Endothelial cell of umbilical vein (primary cell): ENCODE results near the gene PIK3CB. TPM values are rescaled to one million over a fixed set of nuclear protein-coding genes. Genes with fewer than 3 reads are reported as not detected.
"Not testable (repeated sequence)": the region's sequence is repeated elsewhere in the genome, so short reads cannot be mapped to it uniquely, and the experiment has no call there.

ENCODE experiments used
- BruUV-seq: library from RNA; stranded (reverse); fragments of 400-500 nt; replicated peaks from 2 replicates; lab custom pipeline; 2021; lab: Mats Ljungman, UMichigan
- CTCF ChIA-PET: fragments of 300-600, 350-600 bp; sonication (Branson Sonifier 250); formaldehyde crosslinking; loops from one replicate; lab custom pipeline; 2021; ENCODE audit warnings: antibody characterized with exemption, inconsistent platforms; lab: Charles Lee
- POLR2A ChIA-PET: fragments of 300-600, 350-600 bp; sonication (Branson Sonifier 250); formaldehyde crosslinking; loops from one replicate; lab custom pipeline; 2021; ENCODE audit warnings: antibody characterized with exemption, inconsistent platforms; lab: Charles Lee
- DNase-seq: peaks from one replicate; pipeline ENCODE4 v3.0.0-alpha.2; 2011; ENCODE audit warnings: low read depth, low spot score
- FAIRE-seq: peaks from 2 replicates; lab custom pipeline; 2011; peaks lifted over from hg19 to GRCh38; lab: Jason Lieb, UNC
- H2AFZ ChIP-seq: 2 replicates; pipeline ENCODE4 v1.6.0; 2012; ENCODE audit warnings: low read depth, low read length, control low read depth, inconsistent platforms
- H3K27ac ChIP-seq: 2 replicates; pipeline ENCODE4 v1.5.1; 2011; ENCODE audit warnings: low read depth, mild to moderate bottlenecking, control low read depth, low read length, moderate library complexity; ENCODE audit not compliant: insufficient read depth
- H3K27me3 ChIP-seq, 2 experiments: 2 replicates each; pipeline versions ENCODE4 v1.6.0 to v1.6.1; 2011; ENCODE audit warnings: low read length in 2 of 2, mixed read lengths in 1 of 2; ENCODE audit not compliant: control insufficient read depth in 2 of 2, insufficient read depth in 2 of 2
- H3K36me3 ChIP-seq, 2 experiments: 2 replicates in 1 of 2; 3 replicates in 1 of 2; pipeline ENCODE4 v1.5.1; 2011; ENCODE audit warnings: low read length in 2 of 2, mild to moderate bottlenecking in 1 of 2, moderate library complexity in 1 of 2; ENCODE audit not compliant: control insufficient read depth in 2 of 2, insufficient read depth in 2 of 2; ENCODE audit errors: extremely low read depth in 1 of 2
- H3K4me1 ChIP-seq: 3 replicates; pipeline ENCODE4 v1.5.1; 2011; ENCODE audit warnings: mild to moderate bottlenecking, low read length; ENCODE audit not compliant: control insufficient read depth, insufficient read depth; ENCODE audit errors: extremely low read depth
- H3K4me2 ChIP-seq: 2 replicates; pipeline ENCODE4 v1.6.1; 2011; ENCODE audit warnings: low read length, control low read depth, mixed read lengths; ENCODE audit not compliant: insufficient read depth
- H3K4me3 ChIP-seq, 3 experiments: fragments of 200-600 bp in 1 of 3; sonication (generic), shearing (Covaris generic) in 1 of 3; replicated peaks in 1 of 3; 2 replicates each; pipeline ENCODE4 v1.5.1; 2011 to 2016; ENCODE audit warnings: control low read depth in 3 of 3, low read length in 3 of 3, mild to moderate bottlenecking in 2 of 3, inconsistent platforms in 1 of 3, low read depth in 1 of 3, moderate library complexity in 1 of 3; ENCODE audit not compliant: insufficient read depth in 1 of 3
- H3K79me2 ChIP-seq: 2 replicates; pipeline ENCODE4 v1.6.0; 2012; ENCODE audit warnings: low read length, inconsistent platforms; ENCODE audit not compliant: control insufficient read depth, insufficient read depth
- H3K9ac ChIP-seq: replicated peaks from 2 replicates; pipeline ENCODE3; 2011; ENCODE audit warnings: low read length, control low read depth; ENCODE audit not compliant: insufficient read depth; ENCODE audit errors: extremely low read depth
- H3K9me1 ChIP-seq: replicated peaks from 3 replicates; pipeline ENCODE4 v1.6.0; 2011; ENCODE audit warnings: mild to moderate bottlenecking, low read length; ENCODE audit not compliant: control insufficient read depth, insufficient read depth; ENCODE audit errors: extremely low read depth
- H3K9me3 ChIP-seq: replicated peaks from 2 replicates; pipeline ENCODE4 v1.5.1; 2012; ENCODE audit warnings: low read length, inconsistent platforms; ENCODE audit not compliant: control insufficient read depth, insufficient read depth
- H4K20me1 ChIP-seq: replicated peaks from 2 replicates; pipeline ENCODE3; 2011; ENCODE audit warnings: mild to moderate bottlenecking, low read length; ENCODE audit not compliant: control insufficient read depth, insufficient read depth; ENCODE audit errors: extremely low read depth
- dilution Hi-C: fragments of 300-500 bp; cut with MboI; formaldehyde crosslinking; loops from one replicate; pipeline ENCODE4 v1.15.0; 2019; ENCODE audit warnings: low sequenced_read_pairs; ENCODE audit not compliant: extremely low pct_ligation_motif_present
- intact Hi-C: fragments of 100-400 bp; cut with micrococcal nuclease; formaldehyde crosslinking; loops from one replicate; pipeline ENCODE4 v1.10.0; 2022
- polyA plus RNA-seq, 4 experiments: library from polyadenylated mRNA; depleted of rRNA in 3 of 4; stranded (reverse) in 3 of 4; unstranded in 1 of 4; fragments of >200 nt; gene quantifications; 2 replicates each; pipeline versions ENCODE4 v1.2.1 to v1.2.3, GENCODE V29; 2011 to 2012; ENCODE audit warnings: missing spikeins in 1 of 4
- total RNA-seq: library from RNA; stranded (reverse); gene quantifications from 2 replicates; pipeline ENCODE4 v1.2.3, GENCODE V29; 2021

The PIK3CB gene
- total and polyA plus RNA-seq, 2 donors (not counting 3 experiments of a cell fraction or from before 2014, with no cell fraction given): 9.0 to 29.8 TPM

DNA sequence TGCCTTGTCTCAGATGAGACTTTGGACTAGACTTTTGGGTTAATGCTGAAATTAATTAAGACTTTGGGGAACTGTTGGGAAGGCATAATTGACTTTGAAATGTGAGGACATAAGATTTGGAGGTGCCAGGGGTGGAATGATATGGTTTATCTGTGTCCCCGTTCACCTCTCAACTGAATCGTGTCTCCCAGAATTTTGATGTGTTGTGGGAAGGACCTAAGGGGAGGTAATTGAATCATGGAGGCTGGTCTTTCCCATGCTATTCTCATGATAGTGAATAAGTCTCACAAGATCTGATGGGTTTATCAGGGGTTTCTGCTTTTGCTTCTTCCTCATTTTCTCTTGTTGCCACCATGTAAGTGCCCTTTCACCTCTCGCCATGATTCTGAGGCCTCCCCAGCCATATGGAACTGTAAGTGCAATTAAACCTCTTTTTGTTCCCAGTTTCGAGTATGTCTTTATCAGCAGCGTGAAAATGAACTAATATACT lies 230.6 kb downstream of the PIK3CB start:
- H3K79me2 ChIP-seq, H3K4me2 ChIP-seq, H3K27me3 ChIP-seq, H3K36me3 ChIP-seq, H3K9me1 ChIP-seq, H3K27ac ChIP-seq, BruUV-seq, POLR2A ChIA-PET, H3K9me3 ChIP-seq, H4K20me1 ChIP-seq, H3K4me3 ChIP-seq, H3K4me1 ChIP-seq, H2AFZ ChIP-seq, H3K9ac ChIP-seq, dilution Hi-C loops, FAIRE-seq, DNase-seq, intact Hi-C loops: not testable (repeated sequence)
- CTCF ChIA-PET: interaction anchor here (1.3 to 1.7 kb wide), 3 partner anchors 10 to 319 kb away, joined by 4 to 6 read pairs (median 4); partner anchors contain the start of gene CEP70

Other genes with a start within 250 kb of the PIK3CB start
- gene CEP70, start 240.7 kb downstream of the PIK3CB start, total RNA-seq: 14.7 and 16.9 TPM in 2 replicates
- gene CEP70, start 240.7 kb downstream of the PIK3CB start, polyA plus RNA-seq: 1.2 and 2.1 TPM in 2 replicates
- 9.9 and 11.9 TPM in 2 replicates for gene FAIM, start 226.2 kb downstream of the PIK3CB start, total RNA-seq
- 1.4 and 2.3 TPM in 2 replicates for gene FAIM, start 226.2 kb downstream of the PIK3CB start, polyA plus RNA-seq
- gene FOXL2, start 112.2 kb upstream of the PIK3CB start, total RNA-seq: 0.12 TPM in 1 of 2 replicates, not detected in the other
- 0.03 TPM in 1 of 2 replicates, not detected in the other for gene FOXL2, start 112.2 kb upstream of the PIK3CB start, polyA plus RNA-seq
- not detected in 2 replicates for gene FOXL2NB, start 112.3 kb upstream of the PIK3CB start, total RNA-seq
- gene FOXL2NB, start 112.3 kb upstream of the PIK3CB start, polyA plus RNA-seq: 0.01 TPM in 1 of 2 replicates, not detected in the other
- not detected in 2 replicates for gene PRR23A, start 171.3 kb upstream of the PIK3CB start, total RNA-seq
- gene PRR23A, start 171.3 kb upstream of the PIK3CB start, polyA plus RNA-seq: not detected in 2 replicates
- not detected in 2 replicates for gene PRR23B, start 186.0 kb upstream of the PIK3CB start, total RNA-seq
- not detected in 2 replicates for gene PRR23B, start 186.0 kb upstream of the PIK3CB start, polyA plus RNA-seq
- not detected in 2 replicates for gene PRR23C, start 210.0 kb upstream of the PIK3CB start, total RNA-seq
- not detected in 2 replicates for gene PRR23C, start 210.0 kb upstream of the PIK3CB start, polyA plus RNA-seq